ENCODE results near the gene CADPS2.

- TF ChIP-seq CTCF (IDR thresholded peaks at IDR 0.05 in 4 of 5, conservative IDR thresholded peaks at IDR 0.05 in 1 of 5) (no peak), POLR2A (IDR thresholded peaks at IDR 0.05) (no peak)
These were observed 199.8 kb downstream of the CADPS2 start for GRCh38 chr7:122686360-122686878.
